Kidney epithelial cell (primary cell): ENCODE results near the gene RASL11B. TPM values are rescaled to one million over a fixed set of nuclear protein-coding genes. Genes with fewer than 3 reads are reported as not detected.

Source experiments
- DNase-seq: peaks from one replicate; pipeline ENCODE4 v3.0.0-alpha.2; 2010; ENCODE audit warnings: low read depth
- H3K27me3 ChIP-seq: 2 replicates; pipeline ENCODE4 v1.6.0; 2011; ENCODE audit warnings: low read length; ENCODE audit not compliant: control insufficient read depth, insufficient read depth
- H3K36me3 ChIP-seq: 2 replicates; pipeline ENCODE4 v1.5.1; 2011; ENCODE audit warnings: low read length; ENCODE audit not compliant: control insufficient read depth, insufficient read depth
- H3K4me3 ChIP-seq: 2 replicates; pipeline ENCODE4 v1.5.1; 2011; ENCODE audit warnings: low read depth, mild to moderate bottlenecking, control low read depth, low read length
- total RNA-seq: library from RNA; depleted of rRNA; stranded (reverse); fragments of >200 nt; gene quantifications from 2 replicates; pipeline ENCODE4 v1.2.3, GENCODE V29; 2015
- TF ChIP-seq, protein P1 (sequence below): IDR thresholded peaks from 2 replicates; pipeline ENCODE4 v1.5.1; 2011; ENCODE audit warnings: mild to moderate bottlenecking, moderate library complexity, low read length, control low read depth, inconsistent platforms; ENCODE audit not compliant: insufficient read depth, poor library complexity, severe bottlenecking

The RASL11B gene
- total RNA-seq, 1 donor from 2014 or later: 0.67 TPM

DNA sequence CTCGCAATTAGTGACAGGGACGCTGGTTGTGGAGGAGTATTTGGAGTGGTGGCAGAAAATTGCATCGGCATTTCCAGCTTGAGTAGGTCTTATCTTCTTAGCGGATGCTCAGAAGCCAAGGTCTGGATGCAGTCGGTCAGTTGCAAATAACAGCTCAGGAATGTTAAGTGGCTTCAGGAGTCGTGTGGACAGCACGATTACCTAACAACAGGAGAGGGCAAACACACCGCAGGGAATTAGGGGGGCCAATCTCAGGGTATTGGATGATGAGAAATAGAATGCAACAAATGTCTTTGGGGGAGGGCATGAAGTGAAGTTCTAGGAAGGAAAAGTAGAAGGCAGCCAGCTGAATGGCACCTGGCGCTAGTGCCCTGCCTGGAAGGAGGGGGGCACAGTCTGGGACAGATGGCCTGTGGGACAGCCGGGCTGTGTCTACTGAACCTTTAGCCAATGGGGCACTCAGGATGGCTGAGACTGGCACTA is 11.8 kb downstream of the RASL11B start:
- no peaks in the 10 kb centered on the region for H3K27me3 ChIP-seq
- TF ChIP-seq, protein P1, sequence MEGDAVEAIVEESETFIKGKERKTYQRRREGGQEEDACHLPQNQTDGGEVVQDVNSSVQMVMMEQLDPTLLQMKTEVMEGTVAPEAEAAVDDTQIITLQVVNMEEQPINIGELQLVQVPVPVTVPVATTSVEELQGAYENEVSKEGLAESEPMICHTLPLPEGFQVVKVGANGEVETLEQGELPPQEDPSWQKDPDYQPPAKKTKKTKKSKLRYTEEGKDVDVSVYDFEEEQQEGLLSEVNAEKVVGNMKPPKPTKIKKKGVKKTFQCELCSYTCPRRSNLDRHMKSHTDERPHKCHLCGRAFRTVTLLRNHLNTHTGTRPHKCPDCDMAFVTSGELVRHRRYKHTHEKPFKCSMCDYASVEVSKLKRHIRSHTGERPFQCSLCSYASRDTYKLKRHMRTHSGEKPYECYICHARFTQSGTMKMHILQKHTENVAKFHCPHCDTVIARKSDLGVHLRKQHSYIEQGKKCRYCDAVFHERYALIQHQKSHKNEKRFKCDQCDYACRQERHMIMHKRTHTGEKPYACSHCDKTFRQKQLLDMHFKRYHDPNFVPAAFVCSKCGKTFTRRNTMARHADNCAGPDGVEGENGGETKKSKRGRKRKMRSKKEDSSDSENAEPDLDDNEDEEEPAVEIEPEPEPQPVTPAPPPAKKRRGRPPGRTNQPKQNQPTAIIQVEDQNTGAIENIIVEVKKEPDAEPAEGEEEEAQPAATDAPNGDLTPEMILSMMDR: no peak
- H3K4me3 ChIP-seq: no peak overlapping the region
- H3K36me3 ChIP-seq: no peaks in the 10 kb centered on the region
- DNase-seq: no peak

DNA sequence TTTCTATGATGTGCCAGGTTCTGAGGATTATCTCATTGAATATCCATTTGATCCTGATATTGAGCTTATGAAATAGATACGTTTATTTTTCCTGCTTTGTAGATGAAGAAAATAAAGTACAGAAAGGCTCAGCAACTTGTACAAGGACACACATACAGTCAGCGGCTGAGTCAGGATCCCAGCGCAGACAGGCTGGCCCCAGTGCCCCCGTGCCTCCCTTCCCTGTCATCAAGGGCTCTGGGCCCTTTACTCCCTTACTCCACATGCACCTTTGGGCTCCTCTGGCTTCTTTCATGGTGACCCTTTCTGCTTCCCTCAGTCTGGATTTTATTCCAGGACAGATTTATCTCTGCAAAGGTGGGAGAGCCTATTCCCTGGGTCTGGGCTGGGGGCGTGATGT is 12.8 kb downstream of the RASL11B start:
- H3K27me3 ChIP-seq: no peaks in the 10 kb centered on the region
- H3K4me3 ChIP-seq: no peak overlapping the region
- no peaks in the 10 kb centered on the region for H3K36me3 ChIP-seq
- TF ChIP-seq, protein P1: no peak
- DNase-seq: no peak

DNA sequence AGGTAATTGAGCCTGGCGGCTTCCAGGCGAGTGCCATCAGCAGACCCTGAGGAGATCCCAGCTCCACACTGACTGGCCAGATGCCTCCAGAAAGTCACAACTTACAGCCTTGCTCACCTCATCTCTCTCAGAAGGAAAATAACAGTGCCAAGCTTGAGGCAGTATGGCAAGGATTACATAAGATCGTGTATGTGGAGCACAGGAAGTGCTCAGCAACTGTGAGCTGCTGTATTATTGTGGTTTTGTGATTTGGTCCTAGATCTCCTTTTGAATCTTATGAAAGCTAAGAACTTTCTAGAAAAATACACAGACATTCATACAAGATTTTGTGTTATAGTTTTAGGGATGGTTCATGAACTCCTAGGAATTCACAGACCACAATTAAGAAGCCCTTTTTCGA is 14.0 kb downstream of the RASL11B start:
- Histone ChIP-seq H3K4me3 (no peak overlapping the region), H3K36me3 (no peaks in the 10 kb centered on the region), H3K27me3 (no peaks in the 10 kb centered on the region)
- DNase-seq: no peak
- TF ChIP-seq, protein P1: no peak

DNA sequence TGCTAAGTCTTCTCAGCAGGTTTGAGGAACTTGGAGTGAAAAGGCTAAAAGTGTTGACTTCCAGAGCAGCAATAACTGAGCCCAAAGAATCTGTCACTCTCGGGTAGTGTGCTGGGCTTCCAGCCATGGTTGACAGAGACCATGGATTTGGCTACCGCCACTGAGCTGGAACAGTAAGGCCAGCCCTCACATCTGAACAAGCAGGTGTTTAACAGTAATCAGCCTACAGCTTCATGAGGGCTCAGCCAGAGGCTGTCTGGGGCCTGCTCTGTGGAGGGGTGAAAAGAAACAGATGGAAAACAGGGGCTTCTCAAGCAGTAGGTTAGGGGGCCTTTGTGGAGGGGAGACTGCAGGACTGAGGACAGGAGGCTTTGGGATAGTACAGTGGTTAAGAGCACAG is 14.9 kb downstream of the RASL11B start:
- H3K27me3 ChIP-seq: no peaks in the 10 kb centered on the region
- no peak overlapping the region for H3K4me3 ChIP-seq
- H3K36me3 ChIP-seq: no peaks in the 10 kb centered on the region
- DNase-seq: no peak
- TF ChIP-seq, protein P1: no peak

DNA sequence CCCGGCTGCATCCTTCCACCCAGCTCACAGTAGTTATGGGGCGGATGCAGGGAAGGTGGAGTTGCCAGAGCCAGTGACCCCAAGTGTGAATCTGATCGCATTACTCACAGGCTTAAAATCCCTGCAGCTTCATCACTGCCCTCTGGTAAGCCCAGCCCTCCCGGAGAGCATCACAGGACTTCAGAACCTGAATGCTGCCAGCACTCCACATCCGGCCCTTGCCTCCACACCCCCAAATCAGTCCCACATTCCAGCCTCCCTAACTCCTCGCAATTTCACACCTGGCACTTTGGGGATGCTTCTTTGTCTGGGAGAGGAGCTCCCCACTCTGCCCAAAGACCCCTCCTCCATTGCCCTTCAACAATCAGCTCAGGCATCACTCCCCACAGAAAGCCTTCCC is 15.6 kb downstream of the RASL11B start:
- DNase-seq: no peak
- Histone ChIP-seq H3K36me3 (no peaks in the 10 kb centered on the region), H3K4me3 (no peak overlapping the region), H3K27me3 (no peaks in the 10 kb centered on the region)
- TF ChIP-seq, protein P1: no peak

DNA sequence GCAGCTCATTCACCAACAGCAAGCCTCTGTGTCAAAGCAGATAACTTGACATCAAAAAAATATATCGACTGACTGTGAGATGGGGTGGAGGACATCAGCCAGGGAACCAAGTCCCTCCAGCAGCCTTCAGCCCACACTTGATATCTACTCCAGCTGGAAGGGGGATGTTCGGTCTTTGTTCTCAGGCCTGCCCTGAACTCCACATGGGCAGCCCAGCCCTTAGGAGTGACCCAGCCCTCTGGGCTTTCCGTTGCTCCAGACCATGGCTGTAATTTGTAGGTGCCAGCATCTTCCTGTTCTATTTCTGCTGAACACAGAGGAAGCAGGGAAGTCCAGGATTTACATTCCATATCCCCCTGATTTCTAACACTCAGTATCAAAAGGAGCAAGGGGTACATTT is 17.4 kb downstream of the RASL11B start:
- no peaks in the 10 kb centered on the region for H3K36me3 ChIP-seq
- TF ChIP-seq, protein P1: no peak
- H3K4me3 ChIP-seq: no peak overlapping the region
- H3K27me3 ChIP-seq: no peaks in the 10 kb centered on the region
- DNase-seq: no peak
